Islet of Langerhans (tissue), 1 donor: ENCODE data around the gene MAP1LC3B.

Source experiments
- FAIRE-seq: peaks from one replicate; lab custom pipeline; 2011; peaks lifted over from hg19 to GRCh38; lab: Jason Lieb, UNC

The MAP1LC3B gene

DNA sequence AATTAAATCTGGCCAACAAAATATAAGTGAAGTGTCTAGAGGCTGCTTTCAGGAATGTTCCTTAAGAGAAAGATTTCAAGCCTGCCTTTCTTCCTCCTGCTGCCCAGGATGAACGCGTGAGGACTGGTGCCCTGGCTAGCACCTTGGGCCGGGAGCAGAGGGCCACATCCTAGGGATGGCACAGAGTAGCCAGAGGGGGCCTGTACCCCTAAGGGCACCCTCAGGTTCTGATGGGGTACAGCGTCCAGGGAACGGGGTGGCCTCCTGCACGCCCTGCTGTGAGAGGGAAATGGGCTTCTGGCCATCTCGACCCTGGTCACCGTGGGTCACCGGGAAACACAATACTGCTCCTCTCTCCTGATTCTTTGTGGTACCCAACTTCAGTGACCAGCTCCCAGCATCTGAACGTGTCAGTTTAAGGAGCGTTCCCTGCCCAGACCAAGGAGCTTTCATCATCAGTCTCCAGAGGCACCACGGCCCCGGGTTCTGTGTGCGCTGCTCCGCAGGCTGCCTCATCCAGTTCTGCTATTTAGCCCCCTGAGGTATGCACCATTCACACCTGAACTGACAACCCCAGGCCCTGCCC lies 40.3 kb downstream of the MAP1LC3B start:
- no peak for FAIRE-seq

GRCh38 chr16:87434146-87434667 lies 42.1 kb downstream of the MAP1LC3B start:
- no peak for FAIRE-seq

GRCh38 chr16:87435372-87436224 lies 43.5 kb downstream of the MAP1LC3B start:
- FAIRE-seq: peak; percentile 21

- FAIRE-seq: no peak
Measured at GRCh38 chr16:87436225-87437172, 44.4 kb downstream of the MAP1LC3B start.

GRCh38 chr16:87437327-87437726 lies 45.2 kb downstream of the MAP1LC3B start:
- FAIRE-seq: no peak

DNA sequence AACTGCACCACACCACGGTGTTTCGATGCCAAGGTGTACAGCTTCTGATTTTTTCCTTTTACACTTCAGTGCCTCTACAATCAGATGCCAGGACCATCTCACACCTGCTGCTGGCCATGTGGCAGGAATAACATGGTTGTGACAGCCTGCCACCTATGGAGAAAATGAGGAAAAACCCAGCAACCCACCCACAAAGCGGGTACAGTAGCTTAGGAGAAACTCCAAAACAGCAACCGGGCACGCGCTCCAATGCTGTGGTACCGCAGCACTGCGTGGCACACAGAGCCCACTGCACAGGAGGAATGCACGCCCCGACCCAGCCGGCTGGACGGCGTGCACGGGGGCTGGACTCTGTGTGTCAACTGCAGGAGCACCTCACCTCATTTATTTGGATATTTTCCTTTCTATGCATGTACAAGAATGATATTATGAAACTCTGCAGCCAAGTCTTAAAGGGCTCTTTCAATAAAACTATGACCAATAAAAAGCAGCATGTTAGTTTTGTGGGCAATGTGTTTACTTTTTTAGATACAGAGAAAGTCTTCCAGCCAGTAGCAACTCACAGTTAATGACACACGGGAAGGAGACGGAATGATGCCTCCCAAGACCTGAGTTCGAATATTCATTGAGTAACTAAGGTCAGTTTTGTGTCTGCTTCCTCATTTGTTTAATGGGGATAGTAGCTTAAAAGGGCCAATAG lies 45.9 kb downstream of the MAP1LC3B start:
- FAIRE-seq: no peak

GRCh38 chr16:87438611-87438985 lies 46.5 kb downstream of the MAP1LC3B start:
- FAIRE-seq: no peak

DNA sequence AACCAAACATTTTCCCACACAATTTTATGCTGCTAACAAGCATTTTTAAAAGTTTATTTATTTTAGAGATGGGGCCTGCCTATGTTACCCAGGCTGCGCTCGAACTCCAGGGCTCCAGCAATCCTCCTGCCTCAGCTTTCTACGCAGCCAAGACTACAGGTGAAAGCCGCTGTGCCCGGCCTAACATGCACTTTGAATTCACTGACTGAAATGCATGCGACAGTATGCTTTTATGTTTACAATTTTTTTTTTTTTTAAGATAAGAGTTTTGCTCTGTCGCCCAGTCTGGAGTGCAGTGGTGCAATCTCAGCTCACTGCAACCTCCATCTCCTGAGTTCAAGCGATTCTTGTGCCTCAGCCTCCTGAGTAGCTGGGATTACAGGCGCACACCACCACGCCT lies 47.8 kb downstream of the MAP1LC3B start:
- no peak for FAIRE-seq

DNA sequence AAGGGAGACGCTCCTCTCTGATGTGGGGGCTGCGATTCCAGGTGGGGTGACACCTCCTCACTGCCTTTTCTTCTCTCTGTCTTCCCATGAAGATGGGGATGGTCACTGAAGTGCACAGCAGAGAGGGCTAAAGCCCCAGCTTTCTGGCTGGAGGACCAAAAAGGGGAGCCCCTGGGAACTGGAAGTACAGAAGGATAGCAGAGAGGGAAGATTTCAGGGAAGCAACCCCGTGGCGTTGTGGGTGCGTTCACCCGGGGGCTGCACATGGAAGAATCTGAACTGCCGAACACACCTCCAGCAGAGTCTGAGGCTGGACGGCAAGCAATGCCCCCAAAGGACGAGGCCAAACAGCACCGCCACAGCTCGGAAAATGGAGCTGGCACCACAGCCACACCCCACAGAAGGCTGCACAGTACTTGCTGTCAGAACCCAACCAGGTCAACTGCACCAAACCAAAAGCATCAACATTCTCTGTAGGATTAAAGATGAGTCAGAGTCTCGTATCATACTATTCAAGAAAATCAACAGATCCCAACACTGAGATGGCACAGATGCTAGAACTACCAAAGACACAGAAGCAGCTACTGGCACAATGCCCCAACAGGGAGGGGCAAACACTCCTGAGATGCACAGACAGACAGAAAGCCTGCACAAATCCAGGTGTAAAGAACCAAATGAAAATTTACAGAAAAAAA lies 49.9 kb downstream of the MAP1LC3B start:
- FAIRE-seq: no peak

- no peak for FAIRE-seq
Measured at GRCh38 chr16:87442581-87442966, 50.4 kb downstream of the MAP1LC3B start.

GRCh38 chr16:87443016-87443415 lies 50.9 kb downstream of the MAP1LC3B start:
- no peak for FAIRE-seq

DNA sequence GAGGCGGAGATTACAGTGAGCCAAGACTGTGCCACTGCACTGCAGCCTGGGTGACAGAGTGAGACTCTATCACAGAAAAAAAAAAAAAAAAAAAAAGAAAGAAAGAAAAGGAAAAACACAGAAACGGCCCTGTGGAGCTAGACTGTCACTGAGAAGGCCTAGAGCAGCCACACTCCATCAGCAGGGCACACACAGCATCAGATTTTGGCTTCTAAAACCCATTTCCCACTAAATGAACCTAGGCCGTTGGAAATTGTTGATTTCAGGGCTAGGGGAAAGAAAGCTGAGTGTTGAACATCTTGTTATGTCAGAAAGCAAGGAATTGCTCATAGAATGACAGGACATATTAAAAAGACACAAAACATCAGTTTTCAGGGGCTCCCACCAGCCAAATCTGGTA lies 51.8 kb downstream of the MAP1LC3B start:
- no peak for FAIRE-seq

DNA sequence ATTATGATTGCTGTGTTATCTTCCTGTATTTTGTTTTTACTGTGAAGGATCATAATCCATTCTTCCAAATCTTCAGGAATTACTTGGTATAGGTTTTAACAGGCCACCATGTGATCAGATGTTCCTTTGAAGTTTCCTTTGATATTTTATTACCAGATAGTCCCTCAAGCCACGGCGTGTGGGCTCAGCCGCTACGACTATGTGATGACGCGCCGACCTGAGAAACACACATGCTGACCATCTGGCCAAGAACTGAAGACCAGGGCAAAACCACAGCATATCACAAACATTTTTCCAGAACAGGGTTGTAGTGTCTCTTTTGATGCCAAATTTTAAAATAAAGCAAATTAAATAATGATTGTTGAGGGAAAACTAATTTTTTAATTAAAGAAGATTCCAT lies 53.4 kb downstream of the MAP1LC3B start:
- no peak for FAIRE-seq

DNA sequence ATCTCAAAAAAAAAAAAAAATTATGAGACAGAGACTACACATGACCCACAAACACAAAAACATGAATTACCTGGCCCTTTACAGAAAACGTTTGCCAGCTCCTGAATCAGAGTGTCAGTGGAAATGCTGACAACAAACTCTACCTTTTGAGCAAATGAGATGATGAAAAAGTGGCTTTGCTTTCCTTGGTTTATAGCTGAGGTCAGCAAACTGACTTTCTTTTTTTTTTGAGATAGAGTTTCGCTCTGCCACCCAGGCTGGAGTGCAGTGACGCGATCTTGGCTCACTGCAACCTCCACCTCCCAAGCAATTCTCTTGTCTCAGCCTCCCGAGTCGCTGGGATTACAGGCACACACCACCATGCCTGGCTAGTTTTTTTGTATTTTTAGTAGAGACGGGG lies 54.3 kb downstream of the MAP1LC3B start:
- no peak for FAIRE-seq

GRCh38 chr16:87447323-87447722 lies 55.2 kb downstream of the MAP1LC3B start:
- no peak for FAIRE-seq

DNA sequence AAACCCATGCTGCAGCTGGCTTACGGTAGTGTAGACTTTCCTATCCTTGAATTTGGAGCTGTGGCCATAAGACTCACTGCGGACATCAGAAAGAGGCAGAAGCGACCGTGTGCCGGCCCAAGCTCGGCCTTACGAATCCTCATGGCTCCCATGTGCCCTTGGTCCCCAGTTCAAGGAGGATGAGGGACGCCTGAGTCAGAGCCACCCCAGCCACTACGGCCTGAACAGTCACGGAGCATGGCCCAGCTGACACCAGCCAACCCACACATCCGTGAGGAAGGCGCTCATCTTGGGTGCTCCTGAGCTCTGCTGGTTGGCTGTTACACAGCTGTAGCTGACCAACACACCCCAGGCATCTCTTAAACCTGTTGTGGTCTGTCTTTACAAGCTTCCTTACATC lies 56.7 kb downstream of the MAP1LC3B start:
- no peak for FAIRE-seq

DNA sequence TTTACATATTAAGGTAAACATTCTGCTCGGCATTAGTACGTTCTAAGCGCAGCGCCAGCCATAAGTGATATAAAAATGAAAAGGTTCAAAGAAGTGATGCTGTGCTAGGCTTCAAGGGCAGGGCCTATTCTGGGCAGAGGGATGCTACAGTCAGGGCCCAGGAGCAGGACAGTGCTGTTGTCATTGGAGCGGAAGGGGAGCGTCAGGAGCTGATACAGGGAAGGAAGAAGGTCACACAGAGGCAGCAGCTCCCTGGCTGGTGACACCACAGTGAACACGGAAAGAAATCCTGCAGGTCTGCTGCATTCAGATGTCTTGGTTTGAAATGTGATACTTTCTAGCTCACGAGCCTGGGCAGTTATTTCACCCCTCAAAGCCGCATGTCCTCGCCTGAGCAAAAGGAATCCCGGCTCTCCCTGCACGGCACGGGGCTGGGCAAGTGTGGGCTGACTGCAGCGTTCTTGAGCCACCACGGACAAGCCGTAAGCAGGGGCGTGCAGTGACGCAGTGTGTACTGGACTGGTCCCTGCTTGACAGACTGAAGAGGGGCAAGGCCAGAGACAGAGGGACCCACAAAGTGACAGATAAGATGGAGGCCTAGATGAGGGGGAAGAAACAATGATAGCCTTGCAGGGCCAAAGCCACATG lies 59.6 kb downstream of the MAP1LC3B start:
- FAIRE-seq: no peak

DNA sequence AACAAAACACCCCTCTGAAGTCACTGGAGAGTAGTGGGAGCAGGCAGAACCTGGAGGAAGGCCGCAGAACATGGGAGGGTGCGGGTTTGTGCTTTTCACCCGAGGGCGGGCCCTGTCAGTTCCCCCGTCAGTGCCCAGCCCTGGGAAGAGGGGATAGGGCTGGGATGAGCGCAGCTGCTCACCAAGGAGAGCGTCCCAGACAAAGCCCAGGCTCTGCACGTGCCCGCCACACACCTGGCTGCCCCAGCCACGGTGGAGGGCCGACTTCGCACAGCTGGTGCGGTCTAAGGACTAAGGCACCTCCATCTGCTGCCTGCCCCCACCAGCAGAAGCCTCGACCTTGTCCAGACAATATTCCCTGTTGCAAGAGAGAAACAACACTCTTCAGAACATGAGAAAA lies 61.2 kb downstream of the MAP1LC3B start:
- no peak for FAIRE-seq
